NCI-H146 treated with DMSO at 0.1 percent for 48 hours (cell line): ENCODE data around the gene EEA1.
"Not testable (repeated sequence)": the region's sequence is repeated elsewhere in the genome, so short reads cannot be mapped to it uniquely, and the experiment has no call there.

Experiments used
- DNase-seq: peaks from one replicate; lab custom pipeline; 2025; ENCODE audit not compliant: unreplicated experiment; lab: John Stamatoyannopoulos, UW

The EEA1 gene

GRCh38 chr12:92810370-92810769 is 118.7 kb downstream of the EEA1 start:
- DNase-seq = no peak

- no peak for DNase-seq
Measured at GRCh38 chr12:92803903-92804302, 125.2 kb downstream of the EEA1 start.

GRCh38 chr12:92802906-92803305 is 126.2 kb downstream of the EEA1 start:
- DNase-seq = no peak

GRCh38 chr12:92796650-92797049 is 132.4 kb downstream of the EEA1 start:
- no peak for DNase-seq

GRCh38 chr12:92794814-92795213 is 134.3 kb downstream of the EEA1 start:
- DNase-seq = no peak

- DNase-seq = not testable (repeated sequence)
Measured at GRCh38 chr12:92794356-92794755, 134.7 kb downstream of the EEA1 start.

GRCh38 chr12:92786045-92786444 is 143.1 kb downstream of the EEA1 start:
- DNase-seq = no peak

- DNase-seq = no peak
Measured at GRCh38 chr12:92785563-92785950, 143.5 kb downstream of the EEA1 start.

- peak; percentile 81 for DNase-seq
Measured at GRCh38 chr12:92784797-92785562, 144.1 kb downstream of the EEA1 start.

GRCh38 chr12:92784356-92784755 is 144.7 kb downstream of the EEA1 start:
- DNase-seq = no peak

- DNase-seq = no peak
Measured at GRCh38 chr12:92779902-92780301, 149.2 kb downstream of the EEA1 start.

- no peak for DNase-seq
Measured at GRCh38 chr12:92778525-92778924, 150.6 kb downstream of the EEA1 start.

GRCh38 chr12:92775416-92775815 is 153.7 kb downstream of the EEA1 start:
- DNase-seq = no peak

- DNase-seq = no peak
Measured at GRCh38 chr12:92771001-92771400, 158.1 kb downstream of the EEA1 start.

- no peak for DNase-seq
Measured at GRCh38 chr12:92769124-92769901, 159.8 kb downstream of the EEA1 start.

- no peak for DNase-seq
Measured at GRCh38 chr12:92765871-92766270, 163.2 kb downstream of the EEA1 start.

- DNase-seq = no peak
Measured at GRCh38 chr12:92764831-92765230, 164.3 kb downstream of the EEA1 start.

- no peak for DNase-seq
Measured at GRCh38 chr12:92762773-92763172, 166.3 kb downstream of the EEA1 start.

- DNase-seq = no peak
Measured at GRCh38 chr12:92759634-92760268, 169.3 kb downstream of the EEA1 start.

GRCh38 chr12:92757597-92758121 is 171.4 kb downstream of the EEA1 start:
- no peak for DNase-seq

- no peak for DNase-seq
Measured at GRCh38 chr12:92756898-92757596, 172.0 kb downstream of the EEA1 start.
